Esophagus squamous epithelium (tissue), 5 donors: Measurements from ENCODE around the gene SSX2IP. TPM values are rescaled to one million over a fixed set of nuclear protein-coding genes. Genes with fewer than 3 reads are reported as not detected.

Experiments
- DNase-seq: peaks from one replicate; lab custom pipeline; 2025; lab: John Stamatoyannopoulos, UW
- H3K27ac ChIP-seq, 4 donors: fragments of 200-600 bp; sonication (generic); one replicate each; pipeline ENCODE4 v1.5.1; 2016 to 2019; ENCODE audit warnings: mild to moderate bottlenecking in 1 of 4
- H3K27me3 ChIP-seq, 4 donors: fragments of 200-600 bp; sonication (generic); 1 replicate in 3 of 4; 2 replicates in 1 of 4; pipeline versions ENCODE4 v1.5.1 to v1.6.0; 2017 to 2021; ENCODE audit warnings: antibody characterized with exemption in 1 of 4
- H3K36me3 ChIP-seq, 3 donors: fragments of 200-600 bp; sonication (generic); one replicate each; pipeline ENCODE4 v1.5.1; 2016 to 2019
- H3K4me1 ChIP-seq, 3 donors: fragments of 200-600 bp; sonication (generic); one replicate each; pipeline ENCODE4 v1.5.1; 2017 to 2019
- H3K4me3 ChIP-seq, 4 donors: fragments of 200-600 bp; sonication (generic); 1 replicate in 3 of 4; 2 replicates in 1 of 4; pipeline ENCODE4 v1.5.1; 2016 to 2019; ENCODE audit warnings: mild to moderate bottlenecking in 2 of 4, moderate library complexity in 1 of 4
- H3K9me3 ChIP-seq, 3 donors: fragments of 200-600 bp; sonication (generic); one replicate each; pipeline ENCODE4 v1.5.1; 2016 to 2019
- POLR2A ChIP-seq, 4 donors: fragments of 450-650 bp; IDR thresholded peaks; one replicate each; pipeline ENCODE4 v1.6.1; 2017; ENCODE audit warnings: antibody characterized with exemption in 4 of 4, mild to moderate bottlenecking in 4 of 4, moderate library complexity in 3 of 4
- WGBS, 2 donors: methylation state at CpG; one replicate each; pipeline ENCODE4 v1.1.5; 2018; 5-methylcytosine and 5-hydroxymethylcytosine counted together
- intact Hi-C: fragments of 100-400 bp; cut with DNase I; formaldehyde crosslinking; loops from one replicate; pipeline ENCODE4 v1.15.0; 2022
- total RNA-seq, 4 donors: library from RNA; depleted of rRNA; stranded (reverse); fragments of >200 nt; gene quantifications; one replicate each; pipeline ENCODE4 v1.1.0, GENCODE V29; 2016
- TF ChIP-seq, protein P1 (sequence below), 6 experiments: fragments of 450-650 bp in 4 of 6; fragments of 200-600 bp in 2 of 6; sonication (generic) in 2 of 6; IDR thresholded peaks; one replicate each; pipeline ENCODE4 v1.5.1; 2016 to 2019; ENCODE audit warnings: antibody characterized with exemption in 6 of 6, mild to moderate bottlenecking in 4 of 6, moderate library complexity in 4 of 6
- donor health status: DM: yes; HTN: yes; CAD: no.

The SSX2IP gene
- total RNA-seq, 4 donors from 2014 or later: 6.5 to 13.4 (median 8.6) TPM

DNA sequence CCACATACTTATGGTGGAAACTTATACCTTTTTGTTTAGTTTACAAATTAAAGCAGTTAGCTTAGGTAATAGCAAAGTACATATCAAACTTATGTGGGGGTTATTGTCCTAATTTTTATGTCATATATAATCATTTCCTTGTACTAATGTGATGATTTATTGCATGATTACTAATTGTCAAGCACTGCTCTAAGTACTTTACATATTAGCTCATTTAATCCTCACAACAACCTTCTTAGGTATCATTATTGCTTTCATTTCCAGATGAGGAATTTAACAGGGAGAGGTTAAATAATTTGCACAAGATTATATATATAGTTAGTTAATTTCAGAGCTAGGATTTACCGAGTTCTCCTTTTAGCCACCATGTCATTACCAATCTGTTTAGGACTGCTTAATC, 11.9 kb upstream of the SSX2IP start:
- no peaks in the 10 kb centered on the region for H3K27me3 ChIP-seq
- no peak for TF ChIP-seq POLR2A (IDR thresholded peaks at IDR 0.05)
- TF ChIP-seq, protein P1, sequence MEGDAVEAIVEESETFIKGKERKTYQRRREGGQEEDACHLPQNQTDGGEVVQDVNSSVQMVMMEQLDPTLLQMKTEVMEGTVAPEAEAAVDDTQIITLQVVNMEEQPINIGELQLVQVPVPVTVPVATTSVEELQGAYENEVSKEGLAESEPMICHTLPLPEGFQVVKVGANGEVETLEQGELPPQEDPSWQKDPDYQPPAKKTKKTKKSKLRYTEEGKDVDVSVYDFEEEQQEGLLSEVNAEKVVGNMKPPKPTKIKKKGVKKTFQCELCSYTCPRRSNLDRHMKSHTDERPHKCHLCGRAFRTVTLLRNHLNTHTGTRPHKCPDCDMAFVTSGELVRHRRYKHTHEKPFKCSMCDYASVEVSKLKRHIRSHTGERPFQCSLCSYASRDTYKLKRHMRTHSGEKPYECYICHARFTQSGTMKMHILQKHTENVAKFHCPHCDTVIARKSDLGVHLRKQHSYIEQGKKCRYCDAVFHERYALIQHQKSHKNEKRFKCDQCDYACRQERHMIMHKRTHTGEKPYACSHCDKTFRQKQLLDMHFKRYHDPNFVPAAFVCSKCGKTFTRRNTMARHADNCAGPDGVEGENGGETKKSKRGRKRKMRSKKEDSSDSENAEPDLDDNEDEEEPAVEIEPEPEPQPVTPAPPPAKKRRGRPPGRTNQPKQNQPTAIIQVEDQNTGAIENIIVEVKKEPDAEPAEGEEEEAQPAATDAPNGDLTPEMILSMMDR (IDR thresholded peaks at IDR 0.05): no peak
- no peak overlapping the region for H3K4me3 ChIP-seq
- H3K27ac ChIP-seq: no peak overlapping the region
- no peaks in the 10 kb centered on the region for H3K9me3 ChIP-seq
- DNase-seq: no peak
- H3K36me3 ChIP-seq: no peaks in the 10 kb centered on the region
- 89 to 95% methylated on average over 1 of the region's 1 CpG for WGBS, 2 donors
- intact Hi-C loops: no loop called here
- H3K4me1 ChIP-seq: peaks cover 8 to 29% (median 20%) of the 10 kb centered on the region in 3 donors

GRCh38 chr1:84701376-84701775, 11.1 kb upstream of the SSX2IP start:
- WGBS, 2 donors: 20 to 23% methylated on average over 5 of the region's 5 CpGs
- H3K27ac ChIP-seq: no peak overlapping the region
- DNase-seq: no peak
- TF ChIP-seq POLR2A (IDR thresholded peaks at IDR 0.05): no peak
- TF ChIP-seq, protein P1 (IDR thresholded peaks at IDR 0.05): no peak
- H3K4me1 ChIP-seq: peaks cover 8 to 32% (median 21%) of the 10 kb centered on the region in 3 donors
- no peaks in the 10 kb centered on the region for H3K9me3 ChIP-seq
- H3K4me3 ChIP-seq: no peak overlapping the region
- H3K27me3 ChIP-seq: no peaks in the 10 kb centered on the region
- no peaks in the 10 kb centered on the region for H3K36me3 ChIP-seq
- intact Hi-C loops: no loop called here

GRCh38 chr1:84700070-84700469, 9.8 kb upstream of the SSX2IP start:
- no peaks in the 10 kb centered on the region for H3K36me3 ChIP-seq

DNA sequence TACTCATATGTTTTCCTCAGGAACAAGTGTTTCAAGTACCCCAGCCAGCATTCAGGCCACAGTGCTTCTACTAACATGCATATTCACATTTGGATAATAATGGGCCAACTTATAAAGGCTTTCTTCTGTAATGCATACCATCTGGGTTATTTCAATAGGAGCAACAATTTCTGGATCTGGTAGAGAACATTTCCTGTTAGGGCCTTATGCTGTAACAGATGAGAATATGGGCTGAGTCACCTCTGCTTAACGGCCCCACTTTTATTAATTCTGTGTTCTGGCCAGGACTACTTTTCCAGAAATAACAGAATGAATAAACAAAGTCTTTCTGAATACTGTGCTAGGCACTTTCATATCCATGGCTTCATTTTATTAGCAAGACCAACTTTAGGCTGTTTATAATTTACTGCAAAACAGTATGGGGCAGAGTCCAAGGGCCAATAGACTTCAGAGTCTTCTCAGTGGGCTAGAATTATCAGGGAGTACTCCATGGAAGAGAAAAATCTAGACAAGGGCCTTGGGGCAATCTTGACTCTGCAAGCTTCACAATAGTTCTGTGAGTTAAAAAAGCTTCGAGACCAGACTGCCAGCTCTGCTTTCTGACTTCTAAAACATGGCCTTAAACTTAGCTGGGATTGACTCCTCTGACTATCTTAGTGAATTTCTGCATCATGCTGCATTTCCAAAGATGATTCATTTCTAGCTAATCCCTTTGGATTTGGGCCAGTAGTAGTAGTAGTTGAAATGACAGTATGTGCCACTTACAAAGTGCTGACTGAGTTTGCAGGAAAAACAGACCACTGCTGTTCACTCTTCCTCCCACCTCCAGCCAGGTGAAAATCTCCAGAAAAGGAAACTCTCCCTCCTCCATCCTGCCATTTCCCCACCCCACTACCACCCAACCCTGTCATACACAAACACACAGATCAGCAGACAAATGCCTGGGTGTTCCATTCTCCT, 8.2 kb upstream of the SSX2IP start:
- no peak for DNase-seq

More at GRCh38 chr1:84700070-84700469, 9.8 kb upstream of the SSX2IP start:
- Histone ChIP-seq H3K27me3 (no peaks in the 10 kb centered on the region), H3K27ac (no peak overlapping the region), H3K4me1 (peaks cover 8 to 38% (median 21%) of the 10 kb centered on the region in 3 donors), H3K9me3 (no peaks in the 10 kb centered on the region), H3K4me3 (no peak overlapping the region)
- intact Hi-C loops: no loop called here
- no peak for DNase-seq
- WGBS, 2 donors: 80% methylated on average over 1 of the region's 1 CpG
- TF ChIP-seq, protein P1 (IDR thresholded peaks at IDR 0.05): no peak
- TF ChIP-seq POLR2A (IDR thresholded peaks at IDR 0.05): no peak

More for the DNA sequence above, 8.2 kb upstream of the SSX2IP start:
- no peak for TF ChIP-seq POLR2A (IDR thresholded peaks at IDR 0.05)
- TF ChIP-seq, protein P1 (IDR thresholded peaks at IDR 0.05): no peak
- Histone ChIP-seq H3K4me1 (peaks cover 8 to 46% (median 21%) of the 10 kb centered on the region in 3 donors), H3K27me3 (no peaks in the 10 kb centered on the region), H3K27ac (peak overlapping the region; percentile 70 to 81 (median 74)), H3K9me3 (no peaks in the 10 kb centered on the region), H3K36me3 (no peaks in the 10 kb centered on the region), H3K4me3 (no peak overlapping the region)
- 20 to 22% methylated on average over 2 of the region's 2 CpGs for WGBS, 2 donors
- intact Hi-C loops: no loop called here
